ENCODE data around the gene DDIT3.

- TF ChIP-seq, protein P1, sequence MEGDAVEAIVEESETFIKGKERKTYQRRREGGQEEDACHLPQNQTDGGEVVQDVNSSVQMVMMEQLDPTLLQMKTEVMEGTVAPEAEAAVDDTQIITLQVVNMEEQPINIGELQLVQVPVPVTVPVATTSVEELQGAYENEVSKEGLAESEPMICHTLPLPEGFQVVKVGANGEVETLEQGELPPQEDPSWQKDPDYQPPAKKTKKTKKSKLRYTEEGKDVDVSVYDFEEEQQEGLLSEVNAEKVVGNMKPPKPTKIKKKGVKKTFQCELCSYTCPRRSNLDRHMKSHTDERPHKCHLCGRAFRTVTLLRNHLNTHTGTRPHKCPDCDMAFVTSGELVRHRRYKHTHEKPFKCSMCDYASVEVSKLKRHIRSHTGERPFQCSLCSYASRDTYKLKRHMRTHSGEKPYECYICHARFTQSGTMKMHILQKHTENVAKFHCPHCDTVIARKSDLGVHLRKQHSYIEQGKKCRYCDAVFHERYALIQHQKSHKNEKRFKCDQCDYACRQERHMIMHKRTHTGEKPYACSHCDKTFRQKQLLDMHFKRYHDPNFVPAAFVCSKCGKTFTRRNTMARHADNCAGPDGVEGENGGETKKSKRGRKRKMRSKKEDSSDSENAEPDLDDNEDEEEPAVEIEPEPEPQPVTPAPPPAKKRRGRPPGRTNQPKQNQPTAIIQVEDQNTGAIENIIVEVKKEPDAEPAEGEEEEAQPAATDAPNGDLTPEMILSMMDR (IDR thresholded peaks at IDR 0.05): no peak
- no peak for TF ChIP-seq ZFX (IDR thresholded peaks at IDR 0.05; ENCODE audit: borderline replicate concordance)
Measured at GRCh38 chr12:57523706-57524614, 3.6 kb upstream of the DDIT3 start.

All from 22Rv1 (cell line).